HG03139 (cell line): ENCODE data around the gene LPIN1.
"Not testable (repeated sequence)": the region's sequence is repeated elsewhere in the genome, so short reads cannot be mapped to it uniquely, and the experiment has no call there.

Experiments used
- ATAC-seq: cut with Tn5 transposase; IDR thresholded peaks from one replicate; pipeline ENCODE4 v1.9.1; 2021; ENCODE audit not compliant: unreplicated experiment

Gene LPIN1

DNA sequence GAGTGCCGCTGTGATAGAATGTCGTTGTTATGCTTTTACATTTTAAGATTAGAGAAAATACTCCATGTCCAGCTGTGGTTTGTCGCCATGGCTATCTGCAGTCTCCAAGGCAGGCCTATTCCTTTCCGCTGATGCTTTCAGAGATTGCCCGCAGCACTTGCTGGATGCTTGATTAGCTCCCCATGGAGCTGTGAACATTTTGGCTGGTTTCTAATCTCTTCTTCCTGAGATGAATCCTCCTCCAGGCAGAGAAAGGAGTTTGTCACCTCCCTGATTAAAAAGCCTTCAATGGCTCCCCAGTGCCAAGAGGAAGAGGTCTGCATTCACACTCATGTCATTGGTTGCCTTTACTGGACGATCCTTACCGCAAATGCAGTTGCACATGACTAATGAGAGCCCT is 32.6 kb upstream of the LPIN1 start:
- ATAC-seq, result no peak

DNA sequence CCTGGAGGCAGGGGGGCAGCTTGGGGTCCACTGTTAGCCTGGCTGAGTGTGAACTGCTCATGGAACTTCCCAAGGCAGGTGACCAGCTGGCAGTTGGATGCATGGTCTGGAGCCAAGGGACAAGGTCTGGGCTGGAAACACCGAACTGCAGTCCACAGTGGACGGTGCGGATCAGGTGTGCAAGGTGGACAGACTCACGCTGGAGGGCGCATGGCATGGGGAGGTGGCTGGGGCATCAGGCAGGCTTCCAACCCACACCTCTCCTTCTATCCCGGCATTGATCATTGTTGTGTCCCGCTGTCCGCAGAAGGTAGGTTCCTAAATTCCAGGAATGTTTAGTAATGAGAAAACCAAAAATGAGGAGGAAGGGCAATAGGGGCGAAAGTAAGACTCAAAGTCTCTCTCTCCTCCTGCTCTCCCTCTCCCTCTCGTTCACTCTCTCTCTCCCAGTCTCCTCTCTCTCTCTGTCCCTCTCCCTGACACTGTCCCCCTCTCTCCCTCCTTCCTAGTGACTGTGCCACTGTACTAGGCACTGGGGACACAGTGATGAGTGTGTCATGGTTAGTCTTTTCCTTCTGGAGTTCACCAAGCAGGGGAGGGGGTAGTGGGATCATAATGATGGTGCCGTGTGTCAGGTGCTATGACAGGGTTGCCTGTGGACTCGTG is 30.3 kb upstream of the LPIN1 start:
- ATAC-seq, result no peak

DNA sequence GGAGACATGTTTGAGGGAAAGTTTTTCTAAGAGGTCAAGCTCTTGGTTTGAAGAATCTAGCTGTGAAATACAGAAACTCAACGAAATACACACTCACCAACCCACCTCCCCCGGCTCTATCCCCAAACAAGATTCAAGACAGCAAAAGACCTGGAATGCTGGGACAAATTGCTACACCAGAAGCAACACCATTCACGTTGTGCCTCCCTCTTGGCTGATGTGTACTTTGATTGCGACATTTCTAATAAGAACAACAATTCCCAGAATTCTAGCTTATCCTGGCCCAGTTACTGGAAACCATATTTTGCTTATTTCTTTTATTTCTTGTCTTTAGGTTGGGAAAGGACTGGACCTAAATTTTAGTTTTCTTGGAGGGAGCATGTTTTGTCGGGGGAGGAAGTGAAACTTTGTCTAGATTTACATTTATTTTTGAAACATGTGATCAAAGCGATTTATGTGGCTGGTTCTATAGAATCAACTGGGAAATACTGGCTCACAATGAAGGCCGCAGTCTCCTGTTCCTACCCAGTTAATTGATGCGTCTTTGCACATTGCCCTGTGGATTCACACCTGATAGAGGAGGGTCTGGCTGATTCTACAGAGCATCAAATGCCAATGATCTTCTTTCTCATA is 29.6 kb upstream of the LPIN1 start:
- no peak for ATAC-seq

DNA sequence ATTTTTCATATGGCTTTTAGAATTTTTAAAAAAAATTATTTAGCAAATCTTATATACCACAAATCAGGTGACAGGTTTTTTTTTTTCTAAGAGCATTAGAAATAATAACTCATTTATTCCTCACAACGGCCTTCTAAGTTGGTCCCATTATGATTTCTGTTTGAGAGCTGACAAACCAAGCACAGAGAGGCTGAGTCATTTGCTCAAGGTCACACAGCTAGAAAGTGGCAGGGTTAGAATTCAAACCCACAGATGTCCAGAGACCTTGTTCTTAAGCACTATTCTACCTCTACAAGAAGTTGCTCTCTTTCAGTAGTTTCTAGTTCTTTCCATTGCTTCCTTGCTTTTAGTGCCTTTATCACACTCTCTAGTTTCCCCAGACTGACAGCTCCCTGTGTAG is 28.8 kb upstream of the LPIN1 start:
- ATAC-seq, result no peak

DNA sequence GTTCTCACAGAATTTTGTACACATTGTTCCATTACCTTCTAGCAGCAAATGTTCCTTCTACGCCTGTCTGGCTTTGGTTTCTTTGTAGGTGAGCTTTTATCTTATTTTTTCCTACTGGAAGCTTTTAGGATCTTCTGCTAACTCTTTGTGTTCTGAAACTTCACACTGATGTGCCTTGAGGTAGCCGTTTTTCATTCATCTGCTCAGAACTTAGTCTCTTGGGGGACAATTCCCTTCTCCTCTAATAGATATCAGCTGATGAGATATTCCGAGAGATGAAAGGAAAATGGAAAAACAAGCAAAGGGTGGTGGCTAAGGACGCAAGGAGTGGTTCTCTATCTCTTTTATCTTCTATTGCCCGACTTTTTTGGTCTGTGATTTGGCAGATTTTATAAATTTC is 27.8 kb upstream of the LPIN1 start:
- ATAC-seq, result no peak

DNA sequence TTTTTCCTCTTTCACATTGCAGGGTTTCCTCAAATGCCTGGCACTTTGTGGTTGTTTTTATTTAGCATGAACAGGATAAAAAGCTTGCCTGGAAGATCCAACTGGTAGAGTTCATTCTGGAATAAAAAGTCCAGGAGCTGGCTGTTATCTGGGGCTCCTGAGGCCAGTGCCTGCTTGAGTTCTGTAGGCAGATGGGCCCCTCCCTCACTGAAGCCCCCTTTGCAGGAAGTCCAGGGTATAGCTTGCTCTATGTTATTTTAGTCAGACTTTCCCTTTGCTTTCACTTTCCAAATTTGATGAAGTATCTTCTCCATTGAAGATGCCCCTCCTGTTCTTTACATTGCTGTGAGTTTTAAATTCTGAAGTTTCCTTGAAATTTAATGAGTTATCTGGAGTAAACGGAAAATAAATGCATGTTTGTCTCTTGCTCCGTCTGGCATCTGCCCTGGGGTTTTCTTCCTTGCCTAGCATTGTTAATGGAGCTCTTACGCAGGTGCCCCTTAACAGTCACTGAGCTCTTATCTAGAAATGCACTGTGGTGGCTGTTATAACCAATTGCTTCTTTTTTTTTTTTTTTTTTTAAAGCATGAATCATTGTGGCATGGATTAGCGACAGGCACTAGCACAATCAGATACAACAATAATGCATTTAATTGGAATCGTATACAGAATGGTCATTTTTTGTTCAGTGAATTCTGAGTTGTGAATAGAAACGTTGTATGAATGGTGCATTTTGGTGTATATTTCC is 27.0 kb upstream of the LPIN1 start:
- no peak for ATAC-seq

DNA sequence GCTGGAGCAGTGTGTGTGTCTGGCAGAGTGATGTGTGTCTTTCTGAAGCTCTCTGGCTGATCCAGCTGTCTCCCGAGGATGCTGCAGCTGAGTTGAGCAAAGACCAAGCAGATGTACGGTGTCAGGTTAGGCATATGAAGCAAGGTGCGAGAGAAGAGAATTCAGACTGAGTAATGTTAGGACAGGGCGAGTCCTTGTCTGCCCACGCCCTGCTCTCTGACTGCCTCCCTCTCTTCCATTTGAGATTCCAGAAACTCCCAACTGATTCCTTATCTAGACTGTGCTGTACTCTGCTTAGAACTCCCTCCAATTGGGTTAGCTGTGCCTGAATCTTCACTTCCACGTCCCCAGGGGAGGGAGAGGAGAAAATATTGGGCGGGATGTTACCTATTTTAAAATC is 25.7 kb upstream of the LPIN1 start:
- ATAC-seq, result no peak

DNA sequence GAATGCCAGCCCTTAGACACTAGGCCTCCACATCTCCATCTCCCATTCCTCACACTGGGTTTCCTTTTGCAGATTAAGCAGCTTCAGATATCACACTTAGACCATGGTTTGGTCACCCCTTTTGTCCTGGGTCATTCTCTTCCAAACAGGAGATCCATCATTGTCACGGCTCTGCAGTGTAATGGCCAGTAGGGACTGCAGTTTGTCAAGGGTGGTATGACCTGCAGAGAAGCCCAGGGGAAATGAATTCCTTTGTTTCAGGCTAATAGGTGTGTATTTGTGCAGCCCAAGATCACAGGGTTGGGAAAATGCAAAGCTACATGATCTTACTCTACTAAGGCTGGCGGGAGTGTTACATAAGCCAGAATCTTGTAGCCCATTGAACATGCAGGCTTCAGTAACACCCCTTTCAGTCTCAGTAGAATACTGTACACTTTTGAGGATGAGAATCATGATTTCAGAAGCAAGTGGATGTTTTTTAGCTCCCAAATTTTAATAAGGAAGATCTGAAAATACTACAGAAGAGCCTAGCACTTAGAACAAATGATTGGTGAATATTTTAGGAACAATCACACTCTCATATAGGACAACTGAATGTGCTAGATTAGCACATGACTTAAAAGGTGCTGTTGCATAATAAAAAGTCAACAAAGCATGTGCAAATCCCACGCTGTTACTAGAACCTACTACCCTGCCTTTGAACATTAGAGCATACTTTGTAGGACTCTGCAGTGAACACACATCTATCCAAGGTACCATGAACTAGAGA is 24.0 kb upstream of the LPIN1 start:
- no peak for ATAC-seq

DNA sequence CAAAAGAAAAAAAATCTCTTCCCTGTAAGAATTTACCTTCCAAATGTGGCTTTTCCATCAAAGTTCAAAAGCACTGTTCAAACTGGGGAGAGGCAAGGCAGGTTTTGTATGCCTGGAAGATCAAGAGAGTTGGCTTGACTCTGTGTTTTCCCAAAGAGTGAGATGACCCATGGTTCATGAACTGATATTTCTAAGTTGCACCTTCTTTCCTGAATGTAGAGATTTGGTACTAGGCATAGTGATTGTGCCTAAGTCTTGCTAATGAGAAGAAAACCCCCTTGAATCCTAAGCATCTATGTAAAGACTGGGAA is 23.4 kb upstream of the LPIN1 start:
- no peak for ATAC-seq

DNA sequence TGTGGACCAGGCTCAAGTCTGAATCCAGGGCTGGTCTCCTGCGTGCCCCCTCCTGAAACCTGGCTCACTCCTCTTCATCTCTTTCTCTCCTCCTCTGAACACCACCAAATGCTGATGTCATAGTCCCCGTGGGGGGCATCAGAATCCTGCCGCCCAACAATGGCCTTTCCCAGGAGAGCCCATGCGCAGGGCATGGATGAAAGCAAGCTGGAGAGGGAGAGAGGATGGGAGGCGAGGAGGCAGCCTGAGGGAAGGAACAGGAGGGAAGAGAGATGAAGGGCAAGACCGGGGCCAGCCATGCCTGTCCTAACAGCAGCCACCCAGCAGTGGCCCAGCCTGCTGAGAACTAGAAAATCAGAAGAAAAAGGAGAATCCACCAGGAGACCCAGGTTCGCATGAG is 22.3 kb upstream of the LPIN1 start:
- no peak for ATAC-seq

DNA sequence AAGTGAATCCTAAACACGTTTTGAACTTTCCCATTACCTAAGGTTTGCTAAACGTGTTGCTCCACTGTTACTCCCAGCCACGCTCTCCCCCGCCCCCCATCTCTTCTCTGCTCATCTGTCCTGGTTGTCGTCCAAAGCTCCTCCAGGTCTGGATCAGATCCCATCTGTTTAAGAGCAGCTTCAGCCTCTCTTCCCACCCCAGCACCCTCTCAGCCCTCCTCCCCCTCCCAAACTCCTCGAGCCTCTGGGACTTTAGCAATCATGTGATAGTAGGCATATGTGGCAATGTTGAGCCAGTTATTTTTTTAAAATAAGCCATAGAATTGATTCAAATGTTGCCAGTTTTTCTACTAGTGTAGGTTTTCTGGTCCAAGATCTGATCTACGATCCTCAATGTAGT is 20.0 kb upstream of the LPIN1 start:
- no peak for ATAC-seq

DNA sequence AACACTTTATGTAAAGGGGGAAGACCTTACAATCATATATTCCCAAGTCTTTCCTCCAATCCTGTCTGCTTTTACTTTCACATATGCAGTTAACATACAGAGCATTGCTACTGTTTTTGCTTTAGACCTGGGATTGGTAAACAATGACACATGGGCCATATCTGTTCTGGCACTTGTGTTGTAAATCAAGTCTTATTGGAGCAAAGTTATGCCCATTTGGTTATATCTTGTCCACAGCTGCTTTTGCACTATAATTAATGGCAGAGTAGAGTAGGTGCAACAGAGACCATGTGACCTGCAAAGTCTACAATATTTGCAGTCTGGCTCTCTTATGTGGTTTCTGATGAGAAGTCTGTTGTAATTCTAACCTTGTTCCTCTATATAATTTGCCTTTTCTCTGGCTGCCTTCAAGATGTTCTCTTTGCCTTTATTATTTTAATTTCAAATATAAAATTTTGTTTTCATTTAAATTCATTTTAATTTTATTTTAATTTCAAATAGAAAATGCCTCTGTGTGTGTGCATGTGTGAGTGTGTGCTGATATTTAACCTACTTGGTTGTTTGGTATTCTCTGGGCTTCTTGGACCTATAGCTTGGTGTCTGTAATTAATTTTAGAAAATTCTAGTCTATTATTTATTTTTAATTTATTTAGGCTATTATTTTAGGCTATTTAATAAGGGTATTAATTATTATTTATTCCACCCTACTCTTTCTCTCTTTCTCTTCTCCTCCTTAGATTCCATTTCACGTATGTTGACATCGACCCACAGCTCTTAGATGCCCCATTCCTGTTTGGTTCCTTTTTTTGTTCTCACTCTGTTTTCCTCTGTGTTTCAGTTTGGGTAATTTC is 16.8 kb upstream of the LPIN1 start:
- no peak for ATAC-seq

DNA sequence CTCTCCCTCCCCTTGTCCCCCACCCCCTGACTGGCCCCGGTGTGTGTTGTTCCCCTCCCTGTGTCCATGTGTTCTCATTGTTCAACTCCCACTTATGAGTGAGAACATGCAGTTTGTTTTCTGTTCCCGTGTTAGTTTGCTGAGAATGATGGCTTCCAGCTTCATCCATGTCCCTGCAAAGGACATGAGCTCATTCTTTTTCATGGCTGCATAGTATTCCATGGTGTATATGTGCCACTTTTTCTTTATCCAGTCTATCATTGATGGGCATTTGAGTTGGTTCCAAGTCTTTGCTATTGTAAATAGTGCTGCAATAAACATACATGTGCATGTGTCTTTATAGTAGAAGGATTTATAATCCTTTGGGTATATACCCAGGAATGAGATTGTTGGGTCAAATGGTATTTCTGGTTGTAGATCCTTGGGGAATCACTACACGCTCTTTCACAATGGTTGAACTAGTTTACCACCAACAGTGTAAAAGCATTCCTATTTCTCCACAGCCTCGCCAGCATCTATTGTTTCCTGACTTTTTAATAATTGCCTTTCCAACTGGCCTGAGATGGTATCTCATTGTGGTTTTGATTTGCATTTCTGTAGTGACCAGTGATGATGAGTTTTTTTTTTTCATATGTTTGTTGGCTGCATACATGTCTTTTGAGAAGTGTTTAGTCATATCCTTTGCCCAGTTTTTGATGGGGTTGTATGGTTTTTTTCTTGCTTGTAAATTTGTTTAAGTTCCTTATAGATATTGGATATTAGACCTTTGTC is 15.0 kb upstream of the LPIN1 start:
- ATAC-seq, result not testable (repeated sequence)

DNA sequence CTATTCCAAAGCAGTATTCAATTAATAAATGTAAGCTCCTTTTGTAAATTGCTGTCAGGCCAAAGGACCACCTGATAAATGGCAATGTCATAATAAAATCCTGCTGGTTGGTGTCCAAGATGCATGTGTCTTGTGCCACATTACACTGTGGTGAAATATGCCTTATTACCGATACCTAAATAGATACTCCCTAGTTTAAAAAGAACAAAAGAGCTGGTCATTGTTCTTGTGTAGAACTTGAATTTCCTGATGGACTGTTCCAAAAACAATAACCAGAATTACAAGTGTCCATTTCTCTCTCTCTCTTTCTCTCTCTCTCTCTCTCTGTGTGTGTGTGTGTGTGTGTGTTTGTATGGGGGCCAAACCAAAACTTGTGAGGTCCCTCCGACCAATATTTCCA is 13.8 kb upstream of the LPIN1 start:
- no peak for ATAC-seq

DNA sequence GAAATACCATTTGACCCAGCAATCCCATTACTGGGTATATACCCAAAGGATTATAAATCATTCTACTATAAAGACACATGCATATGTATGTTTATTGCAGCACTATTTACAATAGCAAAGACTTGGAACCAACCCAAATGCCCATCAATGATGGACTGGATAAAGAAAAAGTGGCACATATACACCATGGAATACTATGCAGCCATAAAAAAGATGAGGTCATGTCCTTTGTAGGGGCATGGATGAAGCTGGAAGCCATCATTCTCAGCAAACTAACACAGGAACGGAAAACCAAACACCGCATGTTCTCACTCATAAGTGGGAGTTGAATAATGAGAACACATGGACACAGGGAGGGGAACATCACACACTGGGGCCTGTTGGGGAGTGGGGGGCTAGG is 8.6 kb upstream of the LPIN1 start:
- ATAC-seq, result not testable (repeated sequence)

DNA sequence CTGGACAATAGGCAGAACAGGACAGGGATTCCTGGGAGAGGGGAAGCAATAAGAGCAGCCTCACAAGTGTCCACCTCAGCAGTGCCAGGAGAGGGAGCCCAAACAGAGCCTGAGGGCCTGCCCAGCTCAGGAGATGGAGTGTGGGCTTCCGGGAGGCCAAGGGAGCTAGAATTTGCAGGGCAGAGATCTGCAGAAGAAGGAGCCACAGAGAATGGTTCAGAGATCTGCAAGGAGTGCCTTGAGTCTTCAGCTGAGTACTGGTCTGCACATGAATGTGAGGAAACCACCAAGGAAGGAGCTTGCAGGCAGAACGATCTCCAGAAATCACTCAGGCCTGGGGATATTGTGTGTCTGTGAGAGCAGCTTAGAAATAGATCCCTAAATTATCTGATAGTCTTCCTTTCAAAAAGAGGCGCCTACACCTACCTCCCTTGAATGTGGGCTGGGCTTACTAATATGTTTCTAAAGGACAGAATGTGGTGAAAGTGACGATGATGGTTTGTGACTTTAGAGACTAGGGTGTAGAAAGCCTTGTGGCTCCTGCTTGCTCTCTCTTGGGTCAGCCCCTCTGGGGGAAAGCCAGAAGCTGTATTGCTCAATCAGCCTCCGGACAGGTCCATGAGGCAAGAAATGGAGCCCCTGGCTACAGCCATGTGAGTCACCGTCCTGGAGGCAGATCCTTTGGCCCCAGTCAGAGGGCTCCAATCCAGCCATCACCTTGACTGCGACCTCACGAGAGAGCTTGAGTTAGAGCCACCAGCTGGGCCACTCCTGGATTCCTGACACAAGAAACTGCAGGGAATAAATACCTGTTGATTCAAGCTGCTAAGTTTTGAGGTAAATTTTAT is 7.6 kb upstream of the LPIN1 start:
- ATAC-seq, result peak; percentile 58

DNA sequence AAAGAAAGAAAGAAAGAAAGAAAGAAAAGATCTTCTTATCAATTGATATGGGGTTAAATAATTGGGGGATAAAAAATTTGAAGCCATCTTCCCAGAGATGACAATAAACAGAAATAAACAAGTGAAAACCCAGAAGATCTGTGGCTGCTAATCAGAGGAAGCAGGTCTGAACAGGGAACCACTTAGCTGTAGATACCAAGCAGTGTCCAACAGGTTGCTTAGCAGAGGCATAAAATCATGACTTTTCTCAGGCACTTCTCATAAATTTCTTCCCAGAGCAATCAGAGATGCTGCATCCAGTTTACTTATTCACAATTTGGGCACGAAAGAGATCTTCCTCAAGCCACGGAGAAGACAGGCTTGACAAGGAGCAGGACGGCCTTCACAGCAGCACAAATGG is 5.7 kb upstream of the LPIN1 start:
- no peak for ATAC-seq

DNA sequence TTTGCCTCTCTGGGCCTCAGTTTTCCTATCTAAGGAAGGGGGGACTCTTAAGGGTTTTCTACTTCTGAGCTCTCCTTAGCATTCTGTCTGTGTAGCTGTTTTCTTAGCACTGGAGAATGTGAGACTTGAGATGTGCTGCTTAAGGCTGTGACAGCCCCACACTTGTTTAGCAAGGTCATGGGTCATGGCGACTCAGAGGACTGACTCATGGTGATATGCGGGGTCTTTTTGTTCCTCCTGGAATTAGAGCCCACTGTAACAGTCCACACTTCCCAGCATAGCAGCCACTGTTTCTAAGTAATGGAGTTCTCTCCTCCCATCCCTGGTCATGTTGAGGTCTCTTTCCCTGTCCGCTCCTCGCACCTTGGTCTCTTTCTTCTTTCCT is 4.1 kb upstream of the LPIN1 start:
- no peak for ATAC-seq

DNA sequence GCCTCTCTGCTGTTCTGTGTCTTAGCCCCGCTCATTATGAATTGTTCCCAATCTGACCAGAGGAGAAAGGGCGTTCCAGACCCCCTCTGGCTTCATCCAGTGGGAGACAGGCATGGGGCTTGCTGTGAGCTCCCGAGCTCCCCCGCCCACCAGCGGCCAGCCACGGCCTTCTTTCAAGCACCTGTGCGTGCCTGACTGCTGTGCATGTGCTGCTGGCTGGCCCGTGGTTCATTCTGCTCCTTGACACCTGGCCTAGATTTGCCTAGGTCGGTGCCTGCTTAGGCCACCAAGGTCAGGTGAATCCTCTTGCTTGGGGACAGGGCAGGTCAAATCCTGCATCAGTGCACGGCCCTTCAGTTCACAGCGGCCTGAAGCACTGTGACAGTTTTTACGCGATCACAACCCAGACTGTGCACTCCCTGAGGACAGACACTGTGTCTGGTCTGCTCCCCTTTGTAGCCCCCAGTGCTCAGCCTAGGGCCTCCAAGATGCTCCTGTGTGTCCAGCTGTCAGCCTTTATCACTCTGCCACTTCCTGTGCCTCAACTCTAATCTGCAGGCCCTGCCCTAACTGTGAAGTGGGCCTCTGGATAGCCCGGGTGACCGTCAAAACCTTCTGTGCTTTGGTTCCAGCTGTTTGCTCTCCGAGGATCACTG is 3.6 kb upstream of the LPIN1 start:
- no peak for ATAC-seq
